Fibroblast of lung (primary cell): ENCODE measurements around the gene ARHGEF4. TPM values are rescaled to one million over a fixed set of nuclear protein-coding genes. Genes with fewer than 3 reads are reported as not detected.

Source experiments
- DNase-seq, 2 donors: peaks; one replicate each; pipeline versions ENCODE4 v3.0.0 to v3.0.0-alpha.2; 2010; ENCODE audit warnings: low read depth in 2 of 2
- H2AFZ ChIP-seq: 2 replicates; pipeline ENCODE4 v1.5.1; 2012; ENCODE audit warnings: low read length, control low read depth, inconsistent platforms
- H3K27ac ChIP-seq: 2 replicates; pipeline ENCODE4 v1.5.1; 2011; ENCODE audit warnings: low read length, control low read depth; ENCODE audit not compliant: insufficient read depth
- H3K27me3 ChIP-seq: 2 replicates; pipeline ENCODE4 v1.5.1; 2011; ENCODE audit warnings: mild to moderate bottlenecking, low read length; ENCODE audit not compliant: control insufficient read depth, insufficient read depth
- H3K36me3 ChIP-seq: 2 replicates; pipeline ENCODE4 v1.5.1; 2011; ENCODE audit warnings: low read length; ENCODE audit not compliant: control insufficient read depth, insufficient read depth
- H3K4me1 ChIP-seq: 2 replicates; pipeline ENCODE4 v1.5.1; 2011; ENCODE audit warnings: low read length; ENCODE audit not compliant: control insufficient read depth, insufficient read depth; ENCODE audit errors: extremely low read depth
- H3K4me2 ChIP-seq: 2 replicates; pipeline ENCODE4 v1.5.1; 2011; ENCODE audit warnings: low read length, control low read depth; ENCODE audit not compliant: insufficient read depth; ENCODE audit errors: extremely low read depth
- H3K4me3 ChIP-seq, 4 experiments: fragments of 200-600 bp in 1 of 4; sonication (generic) in 1 of 4; replicated peaks in 1 of 4; 2 replicates each; pipeline ENCODE4 v1.5.1; 2011 to 2016; ENCODE audit warnings: low read length in 4 of 4, low read depth in 3 of 4, mild to moderate bottlenecking in 3 of 4, control low read depth in 2 of 4, inconsistent platforms in 1 of 4, mixed read lengths in 1 of 4; ENCODE audit not compliant: insufficient read depth in 1 of 4; ENCODE audit errors: control extremely low read depth in 1 of 4
- H3K79me2 ChIP-seq: 2 replicates; pipeline ENCODE4 v1.5.1; 2012; ENCODE audit warnings: mild to moderate bottlenecking, low read length, inconsistent platforms; ENCODE audit not compliant: control insufficient read depth, insufficient read depth
- H3K9ac ChIP-seq: 2 replicates; pipeline ENCODE4 v1.5.1; 2011; ENCODE audit warnings: mild to moderate bottlenecking, low read length, control low read depth; ENCODE audit not compliant: insufficient read depth
- H3K9me3 ChIP-seq: 2 replicates; pipeline ENCODE4 v1.5.1; 2012; ENCODE audit warnings: low read depth, low read length; ENCODE audit not compliant: control insufficient read depth, insufficient read depth
- H4K20me1 ChIP-seq: 2 replicates; pipeline ENCODE4 v1.5.1; 2011; ENCODE audit warnings: low read length; ENCODE audit not compliant: control insufficient read depth, insufficient read depth; ENCODE audit errors: extremely low read depth
- EZH2 ChIP-seq: IDR thresholded peaks from 2 replicates; pipeline ENCODE4 v1.5.1; 2012; ENCODE audit warnings: low read length, control low read depth, mild to moderate bottlenecking; ENCODE audit errors: missing control alignments
- polyA plus RNA-seq, 2 donors: library from polyadenylated mRNA; depleted of rRNA in 1 of 2; stranded (reverse) in 1 of 2; unstranded in 1 of 2; fragments of >200 nt; gene quantifications; 2 replicates each; pipeline ENCODE4 v1.2.1, GENCODE V29; 2011 to 2012; ENCODE audit warnings: missing spikeins in 1 of 2
- total RNA-seq: library from RNA; depleted of rRNA; stranded (reverse); fragments of >200 nt; gene quantifications from 2 replicates; pipeline ENCODE4 v1.2.1, GENCODE V29; 2014
- TF ChIP-seq, protein P1 (sequence below), 2 donors: IDR thresholded peaks in 1 of 2; conservative IDR thresholded peaks in 1 of 2; 1 replicate in 1 of 2; 2 replicates in 1 of 2; pipeline ENCODE4 v1.5.1; 2011 to 2012; ENCODE audit warnings: low read length in 2 of 2, control low read depth in 1 of 2, inconsistent platforms in 1 of 2, low read depth in 1 of 2, mild to moderate bottlenecking in 1 of 2

ARHGEF4 gene
- total and polyA plus RNA-seq, 2 donors (not counting 1 experiment from before 2014, with no cell fraction given), result 0.05 to 0.83 TPM

DNA sequence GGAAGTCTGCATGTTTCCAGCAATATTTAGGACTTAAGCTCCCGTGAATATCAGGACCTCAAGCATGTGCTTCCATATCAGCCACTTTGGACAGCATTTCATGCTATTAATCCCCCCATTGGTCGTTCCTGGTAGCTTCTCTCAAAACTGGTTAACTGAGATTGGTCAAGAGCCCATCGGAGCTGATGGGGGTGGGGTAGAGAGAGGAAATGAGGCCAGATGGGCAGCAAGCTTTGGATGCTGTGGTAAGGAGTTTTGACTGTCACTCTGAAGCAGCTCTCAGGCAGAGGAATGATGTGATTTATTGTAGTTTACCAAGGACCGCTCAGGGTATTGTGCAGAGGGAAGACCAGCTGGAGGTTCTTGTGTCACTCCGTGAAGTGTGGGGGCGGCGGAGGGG is 174.8 kb downstream of the ARHGEF4 start:
- no peak overlapping the region for H3K4me3 ChIP-seq

DNA sequence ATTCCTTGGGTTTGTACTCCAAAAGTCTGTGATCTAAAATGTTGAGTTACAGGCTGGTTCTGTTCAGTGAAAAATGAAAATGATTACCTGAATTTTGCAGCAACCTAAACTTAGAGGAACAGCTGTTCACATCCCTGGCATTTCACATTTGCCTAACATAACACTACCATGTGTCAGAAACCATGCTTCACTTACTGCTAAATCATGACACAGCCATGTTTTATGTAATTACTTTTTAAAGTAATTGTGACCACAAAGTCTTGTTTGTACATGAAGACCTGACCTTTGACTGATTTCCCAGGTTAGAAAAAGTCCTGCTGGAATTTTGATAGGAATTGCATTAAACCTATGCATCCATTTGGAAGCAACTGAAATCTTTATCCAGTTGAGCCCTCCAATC is 177.4 kb downstream of the ARHGEF4 start:
- DNase-seq, result no peak
- H4K20me1 ChIP-seq, result no peaks in the 10 kb centered on the region
- H3K9ac ChIP-seq, result no peak overlapping the region
- no peak overlapping the region for H2AFZ ChIP-seq
- no peak for TF ChIP-seq EZH2
- TF ChIP-seq, protein P1, sequence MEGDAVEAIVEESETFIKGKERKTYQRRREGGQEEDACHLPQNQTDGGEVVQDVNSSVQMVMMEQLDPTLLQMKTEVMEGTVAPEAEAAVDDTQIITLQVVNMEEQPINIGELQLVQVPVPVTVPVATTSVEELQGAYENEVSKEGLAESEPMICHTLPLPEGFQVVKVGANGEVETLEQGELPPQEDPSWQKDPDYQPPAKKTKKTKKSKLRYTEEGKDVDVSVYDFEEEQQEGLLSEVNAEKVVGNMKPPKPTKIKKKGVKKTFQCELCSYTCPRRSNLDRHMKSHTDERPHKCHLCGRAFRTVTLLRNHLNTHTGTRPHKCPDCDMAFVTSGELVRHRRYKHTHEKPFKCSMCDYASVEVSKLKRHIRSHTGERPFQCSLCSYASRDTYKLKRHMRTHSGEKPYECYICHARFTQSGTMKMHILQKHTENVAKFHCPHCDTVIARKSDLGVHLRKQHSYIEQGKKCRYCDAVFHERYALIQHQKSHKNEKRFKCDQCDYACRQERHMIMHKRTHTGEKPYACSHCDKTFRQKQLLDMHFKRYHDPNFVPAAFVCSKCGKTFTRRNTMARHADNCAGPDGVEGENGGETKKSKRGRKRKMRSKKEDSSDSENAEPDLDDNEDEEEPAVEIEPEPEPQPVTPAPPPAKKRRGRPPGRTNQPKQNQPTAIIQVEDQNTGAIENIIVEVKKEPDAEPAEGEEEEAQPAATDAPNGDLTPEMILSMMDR (conservative IDR thresholded peaks at IDR 0.05 in 1 of 2, IDR thresholded peaks at IDR 0.05 in 1 of 2; ENCODE audit: low read depth in 1 of 2, low read length in 2 of 2), result no peak
- H3K4me2 ChIP-seq, result no peak overlapping the region
- H3K4me1 ChIP-seq, result no peaks in the 10 kb centered on the region
- no peaks in the 10 kb centered on the region for H3K36me3 ChIP-seq
- no peak overlapping the region for H3K27ac ChIP-seq
- H3K79me2 ChIP-seq, result no peaks in the 10 kb centered on the region
- H3K9me3 ChIP-seq, result no peaks in the 10 kb centered on the region
- H3K4me3 ChIP-seq, result no peak overlapping the region
- peaks cover 3% of the 10 kb centered on the region for H3K27me3 ChIP-seq

More for the DNA sequence above, 174.8 kb downstream of the ARHGEF4 start:
- Histone ChIP-seq H4K20me1 (no peaks in the 10 kb centered on the region), H3K79me2 (no peaks in the 10 kb centered on the region), H3K4me1 (no peaks in the 10 kb centered on the region), H3K27me3 (peaks cover 6% of the 10 kb centered on the region), H3K9ac (no peak overlapping the region), H3K36me3 (no peaks in the 10 kb centered on the region), H3K4me2 (no peak overlapping the region), H3K27ac (no peak overlapping the region), H2AFZ (no peak overlapping the region), H3K9me3 (no peaks in the 10 kb centered on the region)
- TF ChIP-seq EZH2, result no peak
- TF ChIP-seq, protein P1 (conservative IDR thresholded peaks at IDR 0.05 in 1 of 2, IDR thresholded peaks at IDR 0.05 in 1 of 2; ENCODE audit: low read depth in 1 of 2, low read length in 2 of 2), result no peak
- DNase-seq, result no peak

DNA sequence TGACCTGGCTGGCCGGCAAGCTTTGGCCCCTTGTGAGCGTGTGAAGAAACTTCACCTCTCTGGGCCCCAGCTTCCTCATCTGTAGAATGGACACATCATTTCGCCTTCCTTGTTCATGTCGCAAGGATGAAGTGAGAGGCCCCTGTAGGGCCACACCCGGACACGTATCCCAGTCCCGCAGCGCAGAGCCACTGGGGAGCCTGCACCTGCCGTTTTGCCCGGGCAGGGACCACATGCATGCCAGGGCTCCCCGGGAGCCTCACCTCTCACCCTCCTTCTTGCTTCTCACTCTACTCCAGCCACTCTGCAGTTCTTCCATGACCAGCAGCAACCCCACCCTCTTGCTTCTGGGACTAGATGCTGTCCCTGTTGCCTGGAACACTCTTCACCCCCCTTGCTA is 179.1 kb downstream of the ARHGEF4 start:
- no peak overlapping the region for H3K27ac ChIP-seq
- TF ChIP-seq, protein P1 (conservative IDR thresholded peaks at IDR 0.05 in 1 of 2, IDR thresholded peaks at IDR 0.05 in 1 of 2; ENCODE audit: low read depth in 1 of 2, low read length in 2 of 2), result no peak
- no peak for TF ChIP-seq EZH2
- no peak overlapping the region for H2AFZ ChIP-seq
- no peak for DNase-seq
- no peak overlapping the region for H3K4me2 ChIP-seq
- no peaks in the 10 kb centered on the region for H3K79me2 ChIP-seq
- no peaks in the 10 kb centered on the region for H3K9me3 ChIP-seq
- no peaks in the 10 kb centered on the region for H3K4me1 ChIP-seq
- no peak overlapping the region for H3K4me3 ChIP-seq
- no peak overlapping the region for H3K9ac ChIP-seq
- H4K20me1 ChIP-seq, result no peaks in the 10 kb centered on the region
- no peaks in the 10 kb centered on the region for H3K36me3 ChIP-seq
- H3K27me3 ChIP-seq, result peaks cover 3% of the 10 kb centered on the region
